ENCODE measurements around the gene PELI2. TPM values are rescaled to one million over a fixed set of nuclear protein-coding genes. Genes with fewer than 3 reads are reported as not detected.
A peak's percentile ranks its signal among the peaks of the same experiment; 100 is the strongest.

The PELI2 gene
- total RNA-seq, 2 experiments from 2014 or later: 2.7 to 3.4 TPM

DNA sequence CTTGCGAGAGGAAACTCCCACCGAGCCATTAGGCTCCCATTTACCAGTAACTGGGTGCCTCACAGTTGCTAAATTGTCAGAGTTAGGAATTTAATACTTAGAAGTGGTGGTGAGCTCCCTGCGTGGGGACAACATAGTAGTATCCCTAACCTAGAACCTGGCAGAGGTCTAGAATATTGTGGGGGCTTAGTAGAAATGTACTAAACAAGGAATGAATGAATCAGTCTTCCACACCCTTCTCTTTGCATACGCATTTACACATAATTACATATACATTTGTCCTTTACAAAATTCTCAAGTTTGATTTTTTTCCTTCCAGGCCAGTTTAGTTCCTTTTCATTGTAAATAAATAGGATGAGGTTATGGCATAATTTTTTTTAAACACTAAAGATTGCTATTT lies 24.1 kb downstream of the PELI2 start:
- no peak overlapping the region for H3K27ac Mint-ChIP-seq
- no peak for ATAC-seq
- DNase-seq: no peak
- H3K36me3 Mint-ChIP-seq (ENCODE audit: low read depth): no peaks in the 10 kb centered on the region
- H3K9me3 Mint-ChIP-seq: no peaks in the 10 kb centered on the region
- no peak for TF ChIP-seq CTCF (IDR thresholded peaks at IDR 0.05)
- no peak overlapping the region for H3K4me3 Mint-ChIP-seq
- H3K27me3 Mint-ChIP-seq: peaks cover 10% of the 10 kb centered on the region
- intact Hi-C loops (cut with micrococcal nuclease): no loop called here
- CTCF ChIA-PET: no interaction called here
- H3K4me1 Mint-ChIP-seq (ENCODE audit: low read depth): peaks cover 17% of the 10 kb centered on the region
- POLR2A ChIA-PET: no interaction called here

GRCh38 chr14:56143025-56143424 lies 24.8 kb downstream of the PELI2 start:
- Mint-ChIP-seq H3K9me3 (no peaks in the 10 kb centered on the region), H3K36me3 (ENCODE audit: low read depth) (no peaks in the 10 kb centered on the region), H3K27ac (no peak overlapping the region), H3K4me1 (ENCODE audit: low read depth) (peaks cover 21% of the 10 kb centered on the region), H3K27me3 (peaks cover 5% of the 10 kb centered on the region), H3K4me3 (no peak overlapping the region)
- TF ChIP-seq CTCF (IDR thresholded peaks at IDR 0.05): no peak
- CTCF ChIA-PET: no interaction called here
- no peak for DNase-seq
- intact Hi-C loops (cut with micrococcal nuclease): no loop called here
- POLR2A ChIA-PET: no interaction called here
- ATAC-seq: peak; percentile 30

DNA sequence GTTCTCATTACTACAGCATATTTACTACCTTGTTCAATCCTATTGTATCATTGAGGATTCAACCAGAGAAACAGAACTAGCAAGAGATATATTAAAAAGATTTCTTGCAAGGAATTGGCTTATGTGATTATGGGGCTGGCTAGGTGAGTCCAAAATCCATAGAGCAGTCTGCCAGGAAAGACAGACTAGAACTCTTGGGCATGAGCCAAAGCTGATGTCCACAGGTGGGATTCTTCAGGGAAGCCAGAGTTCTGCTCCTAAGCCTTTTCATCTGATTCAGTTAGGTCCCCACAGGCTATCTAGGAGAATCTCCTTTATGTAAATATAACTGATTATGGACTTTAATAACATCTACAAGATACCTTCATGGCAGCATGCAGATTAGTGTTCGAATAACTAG lies 26.0 kb downstream of the PELI2 start:
- DNase-seq: no peak
- no peak for TF ChIP-seq CTCF (IDR thresholded peaks at IDR 0.05)
- ATAC-seq: no peak
- Mint-ChIP-seq H3K36me3 (ENCODE audit: low read depth) (no peaks in the 10 kb centered on the region), H3K4me1 (ENCODE audit: low read depth) (peaks cover 30% of the 10 kb centered on the region), H3K4me3 (no peak overlapping the region), H3K9me3 (no peaks in the 10 kb centered on the region), H3K27me3 (peaks cover 2% of the 10 kb centered on the region), H3K27ac (no peak overlapping the region)
- intact Hi-C loops (cut with micrococcal nuclease): no loop called here
- CTCF ChIA-PET: no interaction called here
- POLR2A ChIA-PET: no interaction called here

GRCh38 chr14:56145181-56145769 lies 27.1 kb downstream of the PELI2 start:
- H3K4me3 Mint-ChIP-seq: no peak overlapping the region

DNA sequence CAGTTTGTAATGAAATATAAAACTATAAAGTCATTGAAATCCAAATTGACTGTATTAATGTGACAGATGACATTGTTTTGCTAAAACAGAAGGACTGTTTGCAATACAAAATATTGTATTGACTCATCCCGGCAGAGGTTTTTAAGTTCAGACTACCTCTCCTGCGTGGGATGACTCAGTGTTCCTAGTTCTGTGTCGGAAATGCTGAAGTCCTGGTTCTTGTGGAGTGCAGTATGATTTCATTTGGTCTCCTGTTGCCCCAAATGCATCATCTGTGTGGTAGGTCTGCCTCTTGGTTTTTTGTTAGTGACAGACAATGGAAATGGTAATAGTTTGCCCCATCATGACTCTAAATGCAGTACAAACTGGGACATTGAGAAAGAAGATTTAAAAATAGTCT lies 27.8 kb downstream of the PELI2 start:
- intact Hi-C loops (cut with micrococcal nuclease): no loop called here
- peaks cover 36% of the 10 kb centered on the region for H3K4me1 Mint-ChIP-seq (ENCODE audit: low read depth)
- peaks cover 3% of the 10 kb centered on the region for H3K27me3 Mint-ChIP-seq
- no peaks in the 10 kb centered on the region for H3K36me3 Mint-ChIP-seq (ENCODE audit: low read depth)
- no peak for TF ChIP-seq CTCF (IDR thresholded peaks at IDR 0.05)
- ChIA-PET POLR2A (no interaction called here), CTCF (no interaction called here)
- DNase-seq (peak; percentile 12), ATAC-seq (peak; percentile 21)
- no peaks in the 10 kb centered on the region for H3K9me3 Mint-ChIP-seq
- H3K27ac Mint-ChIP-seq: no peak overlapping the region
- H3K4me3 Mint-ChIP-seq: no peak overlapping the region

More at GRCh38 chr14:56145181-56145769, 27.1 kb downstream of the PELI2 start:
- no peaks in the 10 kb centered on the region for H3K36me3 Mint-ChIP-seq (ENCODE audit: low read depth)
- H3K27me3 Mint-ChIP-seq: peaks cover 3% of the 10 kb centered on the region
- no peak for DNase-seq
- no peak for TF ChIP-seq CTCF (IDR thresholded peaks at IDR 0.05)
- ATAC-seq: no peak
- intact Hi-C loops (cut with micrococcal nuclease): no loop called here
- ChIA-PET CTCF (no interaction called here), POLR2A (no interaction called here)
- no peaks in the 10 kb centered on the region for H3K9me3 Mint-ChIP-seq
- no peak overlapping the region for H3K27ac Mint-ChIP-seq
- peaks cover 35% of the 10 kb centered on the region for H3K4me1 Mint-ChIP-seq (ENCODE audit: low read depth)
